NCI-H748 treated with DMSO at 0.1 percent for 48 hours (cell line): ENCODE measurements around the gene BTBD1.
"Not testable (repeated sequence)": the region's sequence is repeated elsewhere in the genome, so short reads cannot be mapped to it uniquely, and the experiment has no call there.

Source experiments
- DNase-seq: peaks from one replicate; lab custom pipeline; 2025; lab: John Stamatoyannopoulos, UW

Gene BTBD1

GRCh38 chr15:83057696-83058376 is 9.2 kb downstream of the BTBD1 start:
- DNase-seq = no peak

GRCh38 chr15:83057002-83057401 is 10.1 kb downstream of the BTBD1 start:
- DNase-seq = no peak

- no peak for DNase-seq
Measured at GRCh38 chr15:83053151-83053550, 13.9 kb downstream of the BTBD1 start.

GRCh38 chr15:83046558-83047127 is 20.4 kb downstream of the BTBD1 start:
- DNase-seq = no peak

- no peak for DNase-seq
Measured at GRCh38 chr15:83044156-83044555, 22.9 kb downstream of the BTBD1 start.

- no peak for DNase-seq
Measured at GRCh38 chr15:83039206-83039605, 27.8 kb downstream of the BTBD1 start.

- DNase-seq = no peak
Measured at GRCh38 chr15:83036253-83036652, 30.8 kb downstream of the BTBD1 start.

- DNase-seq = not testable (repeated sequence)
Measured at GRCh38 chr15:83031234-83031633, 35.8 kb downstream of the BTBD1 start.

GRCh38 chr15:83030021-83030420 is 37.0 kb downstream of the BTBD1 start:
- no peak for DNase-seq

- DNase-seq = no peak
Measured at GRCh38 chr15:83018436-83018835, 48.6 kb downstream of the BTBD1 start.

GRCh38 chr15:83016906-83017305 is 50.1 kb downstream of the BTBD1 start:
- DNase-seq = no peak

GRCh38 chr15:83015361-83015760 is 51.7 kb downstream of the BTBD1 start:
- no peak for DNase-seq

GRCh38 chr15:83014205-83014653 is 52.8 kb downstream of the BTBD1 start:
- no peak for DNase-seq

GRCh38 chr15:83012636-83013035 is 54.4 kb downstream of the BTBD1 start:
- no peak for DNase-seq

- DNase-seq = no peak
Measured at GRCh38 chr15:83012076-83012426, 55.0 kb downstream of the BTBD1 start.

- peak; percentile 52 for DNase-seq
Measured at GRCh38 chr15:83011271-83012075, 55.6 kb downstream of the BTBD1 start, which contains the start of gene C15orf40. Gene C15orf40, minus strand, starts transcription at chr15:83011639. Its CDS starts 32 bp downstream, at chr15:83011607.

- DNase-seq = peak; percentile 29
Measured at GRCh38 chr15:83010709-83011270, 56.3 kb downstream of the BTBD1 start.

GRCh38 chr15:83000672-83001031 is 66.4 kb downstream of the BTBD1 start:
- DNase-seq = not testable (repeated sequence)

GRCh38 chr15:82999905-83000671 is 67.0 kb downstream of the BTBD1 start:
- DNase-seq = peak; percentile 22

- DNase-seq = no peak
Measured at GRCh38 chr15:82999426-82999825, 67.6 kb downstream of the BTBD1 start.

GRCh38 chr15:82995938-82996337 is 71.1 kb downstream of the BTBD1 start:
- DNase-seq = no peak

- DNase-seq = no peak
Measured at GRCh38 chr15:82995076-82995475, 72.0 kb downstream of the BTBD1 start.
